Skeletal muscle satellite cell (primary cell): ENCODE data around the gene PLOD1.

Source experiments
- H3K27me3 ChIP-seq: 2 replicates; pipeline ENCODE4 v1.7.0; 2013; ENCODE audit warnings: low read length; ENCODE audit not compliant: control insufficient read depth, insufficient read depth
- H3K36me3 ChIP-seq: 2 replicates; pipeline ENCODE4 v1.7.0; 2013; ENCODE audit warnings: mild to moderate bottlenecking, control low read depth, low read length; ENCODE audit not compliant: insufficient read depth
- H3K4me1 ChIP-seq: 2 replicates; pipeline ENCODE4 v1.7.0; 2013; ENCODE audit warnings: low read length; ENCODE audit not compliant: control insufficient read depth, insufficient read depth
- H3K4me2 ChIP-seq: 2 replicates; pipeline ENCODE4 v1.7.0; 2013; ENCODE audit warnings: mild to moderate bottlenecking, low read length
- H3K4me3 ChIP-seq: 2 replicates; pipeline ENCODE4 v1.7.0; 2013; ENCODE audit warnings: low read length
- H3K9ac ChIP-seq: 2 replicates; pipeline ENCODE4 v1.7.0; 2013; ENCODE audit warnings: mild to moderate bottlenecking, low read depth, low read length, moderate library complexity
- H3K9me3 ChIP-seq: replicated peaks from 2 replicates; pipeline ENCODE4 v1.7.0; 2013; ENCODE audit warnings: mild to moderate bottlenecking, control low read depth, low read length

PLOD1 gene

DNA sequence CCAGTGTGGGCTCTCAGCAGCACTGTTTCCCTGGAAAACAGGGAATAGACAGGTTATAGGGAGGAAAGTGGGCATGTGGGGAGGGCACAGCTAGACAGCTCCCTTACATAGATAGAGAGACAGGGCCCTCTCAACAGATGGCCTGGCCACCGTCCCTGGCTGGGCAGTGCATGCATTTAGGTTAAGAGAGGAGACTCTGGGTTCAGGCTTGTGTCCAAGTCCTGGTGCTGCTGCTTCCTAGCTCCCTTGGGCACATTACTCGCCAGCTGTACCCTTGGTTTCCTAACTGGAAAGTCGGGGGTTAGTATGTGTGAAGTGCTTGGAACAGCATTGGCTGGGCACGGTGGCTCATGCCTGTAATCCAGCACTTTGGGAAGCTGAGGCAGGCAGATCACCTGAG lies 9.1 kb downstream of the PLOD1 start:
- Histone ChIP-seq H3K9ac (no peak overlapping the region), H3K27me3 (no peaks in the 10 kb centered on the region), H3K4me3 (no peak overlapping the region), H3K4me2 (no peak overlapping the region), H3K9me3 (peaks cover 4% of the 10 kb centered on the region), H3K36me3 (peaks cover 60% of the 10 kb centered on the region), H3K4me1 (peaks cover 30% of the 10 kb centered on the region)

DNA sequence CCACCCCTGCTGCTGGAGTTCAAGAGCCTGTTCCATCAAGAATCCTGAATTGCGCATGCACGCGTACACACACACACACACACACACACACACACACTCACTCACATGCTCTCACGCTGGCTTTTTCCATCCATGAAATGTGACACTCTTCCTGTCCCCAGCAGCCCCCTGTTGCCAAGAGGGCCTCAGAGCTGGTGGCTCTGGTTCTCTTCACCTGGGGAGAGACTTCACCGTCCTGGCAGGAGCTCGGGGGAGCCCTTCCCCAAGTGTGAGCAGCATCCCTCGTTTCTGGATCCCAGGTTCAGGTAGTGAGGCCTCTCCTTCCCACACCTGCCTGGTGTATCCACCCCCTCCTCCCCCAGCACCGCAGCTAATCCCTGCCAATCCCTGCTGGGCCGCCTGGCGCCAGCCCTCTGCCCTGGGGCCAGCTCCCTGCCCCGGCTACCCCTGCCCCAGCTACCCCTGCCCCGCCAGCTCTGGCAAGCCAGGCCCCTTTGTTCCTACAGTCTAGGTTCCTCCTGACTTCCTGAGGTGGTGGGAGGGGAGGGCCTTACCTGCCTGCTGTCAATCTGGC lies 9.9 kb downstream of the PLOD1 start:
- Histone ChIP-seq H3K9ac (no peak overlapping the region), H3K4me2 (no peak overlapping the region), H3K4me3 (no peak overlapping the region), H3K9me3 (peaks cover 4% of the 10 kb centered on the region), H3K4me1 (peaks cover 21% of the 10 kb centered on the region), H3K36me3 (peaks cover 67% of the 10 kb centered on the region), H3K27me3 (no peaks in the 10 kb centered on the region)

DNA sequence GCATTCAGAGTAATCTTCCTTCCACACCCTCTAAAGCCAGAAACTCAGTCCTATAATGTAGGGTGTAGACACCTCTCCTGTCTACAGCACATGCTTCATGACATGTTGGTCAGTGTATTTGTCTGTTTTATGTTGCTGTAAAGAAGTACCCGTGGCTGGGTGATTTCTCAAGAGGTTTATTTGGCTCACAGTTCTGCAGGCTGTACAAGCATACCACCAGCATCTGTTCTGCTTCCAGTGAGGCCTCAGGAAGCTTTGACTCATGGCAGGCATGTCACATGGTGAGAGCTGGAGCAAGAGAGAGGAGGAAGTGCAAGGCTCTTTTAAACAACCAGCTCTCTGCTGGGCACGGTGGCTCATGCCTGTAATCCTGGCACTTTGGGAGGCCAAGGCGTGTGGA lies 12.1 kb downstream of the PLOD1 start:
- H3K9me3 ChIP-seq = peaks cover 4% of the 10 kb centered on the region
- no peak overlapping the region for H3K4me2 ChIP-seq
- H3K36me3 ChIP-seq = peaks cover 73% of the 10 kb centered on the region
- H3K27me3 ChIP-seq = no peaks in the 10 kb centered on the region
- no peak overlapping the region for H3K4me3 ChIP-seq
- peaks cover 6% of the 10 kb centered on the region for H3K4me1 ChIP-seq
- H3K9ac ChIP-seq = no peak overlapping the region

DNA sequence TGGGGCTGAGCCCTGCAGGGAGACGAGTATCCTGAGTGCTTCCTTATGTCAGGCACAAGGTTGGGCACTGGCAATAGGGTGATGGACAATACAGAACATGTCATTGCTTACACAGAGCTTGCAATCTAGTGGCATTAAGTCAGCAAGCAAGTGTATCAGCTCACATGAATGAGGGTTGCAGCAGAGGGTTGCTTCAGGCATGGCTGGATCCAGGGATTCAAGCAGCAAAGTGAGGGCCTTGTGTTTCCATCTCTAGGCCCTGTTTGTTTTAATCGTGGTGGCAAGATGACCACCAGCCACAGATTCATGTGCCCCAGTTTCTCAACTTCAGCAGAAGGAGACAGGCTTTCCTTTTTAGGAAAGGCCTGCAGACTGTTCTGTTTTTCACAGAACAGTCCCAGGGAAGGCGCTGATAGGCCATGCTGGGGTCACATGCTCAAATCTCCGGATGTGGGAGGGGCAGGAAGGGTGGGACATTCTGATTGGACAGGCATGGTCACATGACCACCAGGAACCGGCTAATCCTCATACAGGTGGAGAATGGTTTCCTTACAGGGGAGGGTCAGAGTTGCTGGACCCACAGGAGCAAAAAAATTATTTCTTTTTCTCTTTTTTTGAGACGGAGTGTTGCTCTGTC lies 14.4 kb downstream of the PLOD1 start:
- H3K4me3 ChIP-seq = no peak overlapping the region

DNA sequence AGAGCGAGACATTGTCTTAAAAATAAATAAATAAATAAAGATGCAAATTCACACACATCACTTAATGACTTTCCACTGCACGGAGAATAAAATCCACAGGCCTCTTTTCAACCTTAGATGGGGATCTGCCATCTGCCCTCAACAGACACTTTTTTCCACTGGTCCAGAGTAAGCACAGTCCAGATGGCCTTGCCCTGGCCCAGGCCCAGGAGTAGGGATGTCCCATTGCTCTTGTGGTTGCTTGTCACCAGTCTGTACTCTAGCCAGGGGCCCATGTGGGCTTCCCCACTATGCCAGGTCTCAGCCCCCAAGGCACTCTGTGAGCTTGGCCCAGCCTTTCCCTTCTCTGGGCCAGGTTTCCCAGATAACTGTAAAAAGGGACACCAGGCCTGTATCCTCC lies 17.4 kb downstream of the PLOD1 start:
- H3K36me3 ChIP-seq = peaks cover 67% of the 10 kb centered on the region

More for the DNA sequence above, 14.4 kb downstream of the PLOD1 start:
- Histone ChIP-seq H3K4me1 (peaks cover 13% of the 10 kb centered on the region), H3K9ac (no peak overlapping the region), H3K36me3 (peaks cover 70% of the 10 kb centered on the region), H3K9me3 (peaks cover 4% of the 10 kb centered on the region), H3K27me3 (no peaks in the 10 kb centered on the region), H3K4me2 (no peak overlapping the region)

DNA sequence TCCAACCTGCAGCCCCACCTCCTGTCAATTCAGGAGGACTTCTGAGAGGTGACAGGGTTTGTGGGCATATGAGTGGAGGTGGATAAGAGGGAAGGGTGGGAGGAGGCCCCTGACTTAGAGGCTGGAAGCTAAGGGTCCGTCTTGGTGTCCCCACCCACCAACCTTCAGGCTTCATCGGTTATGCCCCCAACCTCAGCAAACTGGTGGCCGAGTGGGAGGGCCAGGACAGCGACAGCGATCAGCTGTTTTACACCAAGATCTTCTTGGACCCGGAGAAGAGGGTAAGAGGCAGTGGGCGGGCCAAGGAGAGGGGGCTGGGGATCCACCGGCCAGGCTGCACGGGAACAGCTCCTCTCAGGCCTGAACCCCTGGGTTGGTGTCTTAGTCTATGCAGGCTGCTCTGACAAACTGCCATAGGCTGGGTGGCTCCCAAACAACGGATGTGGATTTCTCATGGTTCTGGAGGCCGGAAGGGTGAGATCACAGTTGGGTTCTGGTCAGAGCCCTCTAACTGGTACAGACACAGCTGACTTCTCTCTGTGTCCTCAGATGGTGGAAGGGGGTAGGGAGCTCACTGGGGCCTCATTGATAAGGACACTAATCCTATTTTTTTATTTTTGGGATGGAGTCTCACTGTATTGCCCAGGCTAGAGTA lies 18.1 kb downstream of the PLOD1 start:
- peak overlapping the region; percentile 57 for H3K4me2 ChIP-seq
- no peaks in the 10 kb centered on the region for H3K9me3 ChIP-seq
- H3K27me3 ChIP-seq = no peaks in the 10 kb centered on the region
- H3K4me3 ChIP-seq = no peak overlapping the region
- peak overlapping the region; percentile 54 for H3K9ac ChIP-seq
- H3K36me3 ChIP-seq = peaks cover 69% of the 10 kb centered on the region
- peaks cover 13% of the 10 kb centered on the region for H3K4me1 ChIP-seq

More for the DNA sequence above, 17.4 kb downstream of the PLOD1 start:
- Histone ChIP-seq H3K4me3 (no peak overlapping the region), H3K27me3 (no peaks in the 10 kb centered on the region), H3K4me1 (peaks cover 13% of the 10 kb centered on the region), H3K9me3 (no peaks in the 10 kb centered on the region), H3K9ac (peak overlapping the region; percentile 54), H3K4me2 (no peak overlapping the region)

DNA sequence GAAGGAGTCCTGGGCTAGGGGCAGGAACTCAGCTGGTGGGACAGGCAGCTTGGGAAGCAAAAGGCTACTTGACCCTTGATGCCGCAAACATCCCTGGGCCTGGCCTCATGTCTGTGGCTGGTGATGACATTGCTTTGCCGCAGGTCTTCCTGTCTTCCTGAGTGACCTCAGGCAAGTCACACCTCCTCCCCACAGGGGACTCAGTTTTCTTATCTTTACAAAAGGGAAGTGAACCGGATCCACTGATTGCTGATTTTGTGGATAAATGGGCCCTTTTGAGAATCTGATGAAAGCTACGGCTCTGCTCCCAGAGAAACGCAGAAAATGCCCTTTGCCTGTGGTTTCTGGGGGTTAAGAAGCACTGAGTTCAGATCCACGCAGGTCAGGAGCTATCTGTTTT lies 20.7 kb downstream of the PLOD1 start:
- H3K4me2 ChIP-seq = no peak overlapping the region
- no peaks in the 10 kb centered on the region for H3K27me3 ChIP-seq
- no peaks in the 10 kb centered on the region for H3K9me3 ChIP-seq
- peaks cover 13% of the 10 kb centered on the region for H3K4me1 ChIP-seq
- H3K9ac ChIP-seq = no peak overlapping the region
- peaks cover 60% of the 10 kb centered on the region for H3K36me3 ChIP-seq
- no peak overlapping the region for H3K4me3 ChIP-seq

DNA sequence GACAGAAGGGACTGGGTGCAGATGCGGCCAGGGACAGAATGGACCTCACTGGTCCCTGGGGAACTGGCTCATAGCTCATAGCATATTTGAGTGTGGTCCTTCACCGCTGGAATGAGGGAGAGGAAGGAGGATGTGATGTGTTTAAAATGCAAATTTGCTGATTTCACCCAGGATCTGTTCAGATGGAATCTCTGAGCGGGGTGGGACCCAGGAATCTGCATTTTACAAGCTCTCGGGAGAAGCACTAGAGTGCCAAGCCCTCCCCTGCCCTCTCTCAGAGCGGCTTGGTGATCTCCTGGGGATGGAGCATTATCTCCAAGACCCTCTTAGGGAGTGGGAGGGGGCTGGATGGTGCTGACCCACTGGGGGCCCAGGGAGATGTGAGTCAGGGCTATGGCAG lies 22.9 kb downstream of the PLOD1 start:
- H3K36me3 ChIP-seq = peaks cover 54% of the 10 kb centered on the region
- H3K27me3 ChIP-seq = no peaks in the 10 kb centered on the region
- no peak overlapping the region for H3K9ac ChIP-seq
- H3K9me3 ChIP-seq = no peaks in the 10 kb centered on the region
- no peak overlapping the region for H3K4me2 ChIP-seq
- H3K4me3 ChIP-seq = no peak overlapping the region
- H3K4me1 ChIP-seq = peaks cover 14% of the 10 kb centered on the region

DNA sequence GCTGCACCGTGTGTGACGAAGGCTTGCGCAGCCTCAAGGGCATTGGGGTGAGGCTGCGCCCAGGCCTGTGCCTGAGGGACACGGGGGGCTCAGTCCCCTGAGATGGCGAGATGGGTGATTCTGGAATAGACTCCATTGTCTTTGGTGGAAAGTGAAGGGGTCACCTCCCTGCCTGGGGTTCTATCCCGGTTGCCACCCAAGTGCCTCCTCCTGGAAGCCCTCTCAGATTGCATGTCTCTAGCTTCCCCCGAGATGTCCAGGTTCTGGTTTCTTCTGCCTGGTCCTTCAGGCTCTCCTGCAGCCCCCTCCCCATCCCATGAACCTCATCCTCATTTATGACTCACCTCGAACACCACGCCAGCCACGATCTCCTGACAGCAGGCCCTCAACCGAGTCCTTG lies 23.4 kb downstream of the PLOD1 start:
- Histone ChIP-seq H3K4me3 (no peak overlapping the region), H3K4me1 (peaks cover 9% of the 10 kb centered on the region), H3K9me3 (no peaks in the 10 kb centered on the region), H3K4me2 (no peak overlapping the region), H3K36me3 (peaks cover 52% of the 10 kb centered on the region), H3K27me3 (no peaks in the 10 kb centered on the region), H3K9ac (no peak overlapping the region)

DNA sequence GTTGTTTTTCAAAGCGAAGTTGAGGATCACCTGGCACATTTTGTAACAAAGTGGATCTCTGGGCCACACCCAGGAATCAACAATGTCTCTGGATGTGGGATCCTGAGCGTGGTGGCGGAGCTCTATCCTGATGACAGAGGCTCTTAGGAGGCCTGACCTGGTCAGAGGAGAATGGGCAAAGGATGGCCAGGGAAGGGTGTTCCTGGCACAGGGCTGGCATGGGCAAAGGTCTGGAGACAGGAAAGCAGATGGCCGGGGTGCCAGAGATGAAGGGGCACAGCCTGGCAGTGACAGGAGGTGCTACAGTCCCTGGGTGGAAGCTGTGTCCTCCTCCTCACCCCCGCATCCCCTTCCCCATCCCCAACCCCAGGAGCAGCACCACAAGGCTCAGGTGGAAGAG lies 25.8 kb downstream of the PLOD1 start:
- H3K27me3 ChIP-seq = no peaks in the 10 kb centered on the region
- H3K36me3 ChIP-seq = peaks cover 65% of the 10 kb centered on the region
- H3K9ac ChIP-seq = no peak overlapping the region
- peaks cover 7% of the 10 kb centered on the region for H3K4me1 ChIP-seq
- H3K4me3 ChIP-seq = no peak overlapping the region
- no peak overlapping the region for H3K4me2 ChIP-seq
- no peaks in the 10 kb centered on the region for H3K9me3 ChIP-seq

DNA sequence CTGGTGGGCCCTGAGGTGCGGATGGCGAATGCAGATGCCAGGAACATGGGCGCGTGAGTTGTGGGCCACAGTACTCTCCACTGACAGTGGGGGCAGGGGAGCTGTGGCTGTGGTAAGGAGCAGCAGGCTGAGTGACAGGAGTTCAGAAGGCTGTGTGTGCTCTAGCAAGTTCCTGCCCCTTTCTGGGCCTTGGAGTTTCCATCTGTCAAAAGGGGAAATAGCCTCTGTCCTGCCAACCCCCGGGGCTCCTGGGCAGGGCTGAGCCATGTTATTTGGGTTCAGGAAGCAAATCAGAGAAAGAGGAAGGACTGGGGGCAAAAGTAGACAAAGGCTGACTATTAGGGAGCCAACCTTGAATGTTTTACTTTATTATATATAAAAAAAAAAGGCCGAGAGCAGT lies 26.2 kb downstream of the PLOD1 start:
- no peak overlapping the region for H3K9ac ChIP-seq
- peaks cover 7% of the 10 kb centered on the region for H3K4me1 ChIP-seq
- no peak overlapping the region for H3K4me2 ChIP-seq
- H3K36me3 ChIP-seq = peaks cover 67% of the 10 kb centered on the region
- no peaks in the 10 kb centered on the region for H3K9me3 ChIP-seq
- H3K4me3 ChIP-seq = no peak overlapping the region
- no peaks in the 10 kb centered on the region for H3K27me3 ChIP-seq

DNA sequence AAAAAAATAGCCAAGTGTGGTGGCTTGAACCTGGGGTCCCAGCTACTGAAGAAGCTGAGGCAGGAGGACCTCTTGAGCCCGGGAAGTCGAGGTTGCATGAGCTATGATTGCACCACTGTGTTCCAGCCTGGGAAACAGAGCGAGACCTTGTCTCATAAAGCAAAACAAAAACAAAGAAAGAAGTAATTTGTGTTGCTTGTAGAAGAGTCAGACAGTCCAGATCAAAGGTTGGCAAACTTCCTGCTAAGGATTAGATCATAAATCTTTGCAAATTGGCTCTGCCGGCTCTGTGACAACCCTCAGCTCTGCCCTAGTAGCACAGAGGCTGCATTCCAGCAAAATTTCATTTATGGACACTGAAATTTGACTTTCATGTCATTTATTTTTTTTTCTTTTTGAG lies 26.7 kb downstream of the PLOD1 start:
- no peak overlapping the region for H3K4me2 ChIP-seq
- H3K4me1 ChIP-seq = peaks cover 7% of the 10 kb centered on the region
- H3K9me3 ChIP-seq = no peaks in the 10 kb centered on the region
- H3K36me3 ChIP-seq = peaks cover 71% of the 10 kb centered on the region
- H3K9ac ChIP-seq = no peak overlapping the region
- H3K27me3 ChIP-seq = no peaks in the 10 kb centered on the region
- H3K4me3 ChIP-seq = no peak overlapping the region
